ENCODE results near the gene C2orf68. TPM values are rescaled to one million over a fixed set of nuclear protein-coding genes. Genes with fewer than 3 reads are reported as not detected.

Gene C2orf68
- total and polyA plus RNA-seq, 2 of the 13 experiments (the other 11 are each of a cell fraction or from before 2014, with no cell fraction given): 47.1 to 77.4 TPM

- TF ChIP-seq, protein P1, sequence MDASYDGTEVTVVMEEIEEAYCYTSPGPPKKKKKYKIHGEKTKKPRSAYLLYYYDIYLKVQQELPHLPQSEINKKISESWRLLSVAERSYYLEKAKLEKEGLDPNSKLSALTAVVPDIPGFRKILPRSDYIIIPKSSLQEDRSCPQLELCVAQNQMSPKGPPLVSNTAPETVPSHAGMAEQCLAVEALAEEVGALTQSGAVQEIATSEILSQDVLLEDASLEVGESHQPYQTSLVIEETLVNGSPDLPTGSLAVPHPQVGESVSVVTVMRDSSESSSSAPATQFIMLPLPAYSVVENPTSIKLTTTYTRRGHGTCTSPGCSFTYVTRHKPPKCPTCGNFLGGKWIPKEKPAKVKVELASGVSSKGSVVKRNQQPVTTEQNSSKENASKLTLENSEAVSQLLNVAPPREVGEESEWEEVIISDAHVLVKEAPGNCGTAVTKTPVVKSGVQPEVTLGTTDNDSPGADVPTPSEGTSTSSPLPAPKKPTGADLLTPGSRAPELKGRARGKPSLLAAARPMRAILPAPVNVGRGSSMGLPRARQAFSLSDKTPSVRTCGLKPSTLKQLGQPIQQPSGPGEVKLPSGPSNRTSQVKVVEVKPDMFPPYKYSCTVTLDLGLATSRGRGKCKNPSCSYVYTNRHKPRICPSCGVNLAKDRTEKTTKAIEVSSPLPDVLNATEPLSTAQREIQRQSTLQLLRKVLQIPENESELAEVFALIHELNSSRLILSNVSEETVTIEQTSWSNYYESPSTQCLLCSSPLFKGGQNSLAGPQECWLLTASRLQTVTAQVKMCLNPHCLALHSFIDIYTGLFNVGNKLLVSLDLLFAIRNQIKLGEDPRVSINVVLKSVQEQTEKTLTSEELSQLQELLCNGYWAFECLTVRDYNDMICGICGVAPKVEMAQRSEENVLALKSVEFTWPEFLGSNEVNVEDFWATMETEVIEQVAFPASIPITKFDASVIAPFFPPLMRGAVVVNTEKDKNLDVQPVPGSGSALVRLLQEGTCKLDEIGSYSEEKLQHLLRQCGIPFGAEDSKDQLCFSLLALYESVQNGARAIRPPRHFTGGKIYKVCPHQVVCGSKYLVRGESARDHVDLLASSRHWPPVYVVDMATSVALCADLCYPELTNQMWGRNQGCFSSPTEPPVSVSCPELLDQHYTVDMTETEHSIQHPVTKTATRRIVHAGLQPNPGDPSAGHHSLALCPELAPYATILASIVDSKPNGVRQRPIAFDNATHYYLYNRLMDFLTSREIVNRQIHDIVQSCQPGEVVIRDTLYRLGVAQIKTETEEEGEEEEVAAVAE (CRISPR knock-in tag; IDR thresholded peaks at IDR 0.05; ENCODE audit: borderline replicate concordance): peak; percentile 84
- TF ChIP-seq ZNF343 (CRISPR knock-in tag; IDR thresholded peaks at IDR 0.05): peak; percentile 53; the same call in 1 of the 2 replicates
- TF ChIP-seq ZNF354B (CRISPR knock-in tag; IDR thresholded peaks at IDR 0.05): no peak; the same call in 1 of the 2 replicates
- peak; percentile 77 for TF ChIP-seq BORCS8-MEF2B (CRISPR knock-in tag; IDR thresholded peaks at IDR 0.05)
- TF ChIP-seq ZNF878 (CRISPR knock-in tag; IDR thresholded peaks at IDR 0.05): no peak
- TF ChIP-seq ZKSCAN1 (IDR thresholded peaks at IDR 0.05; ENCODE audit: low read length): no peak
- TF ChIP-seq, protein P2, sequence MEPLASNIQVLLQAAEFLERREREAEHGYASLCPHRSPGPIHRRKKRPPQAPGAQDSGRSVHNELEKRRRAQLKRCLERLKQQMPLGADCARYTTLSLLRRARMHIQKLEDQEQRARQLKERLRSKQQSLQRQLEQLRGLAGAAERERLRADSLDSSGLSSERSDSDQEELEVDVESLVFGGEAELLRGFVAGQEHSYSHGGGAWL (CRISPR knock-in tag; IDR thresholded peaks at IDR 0.05): 0 out of 2 replicates have a peak, but pooled peaks have one; percentile 36
- TF ChIP-seq HNRNPL (IDR thresholded peaks at IDR 0.05; ENCODE audit: low read depth, low read length): 0 out of 2 replicates have a peak, but pooled peaks have one; percentile 9
- TF ChIP-seq ZNF280D (CRISPR knock-in tag; IDR thresholded peaks at IDR 0.05): peak; percentile 62; the same call in 1 of the 2 replicates
- TF ChIP-seq EHMT2 (IDR thresholded peaks at IDR 0.05; ENCODE audit: borderline replicate concordance, low read depth, low read length): no peak
- peak; percentile 17; the same call in 1 of the 2 replicates for TF ChIP-seq SMAD1 (CRISPR knock-in tag; IDR thresholded peaks at IDR 0.05; ENCODE audit: borderline replicate concordance, low read depth)
- peak; percentile 57; the same call in 1 of the 2 replicates for TF ChIP-seq ZNF792 (CRISPR knock-in tag; IDR thresholded peaks at IDR 0.05)
- TF ChIP-seq YY1 (IDR thresholded peaks at IDR 0.05; ENCODE audit: insufficient read depth, insufficient replicate concordance, low read depth, low read length): peak; percentile 94
- 0 out of 2 replicates have a peak, but pooled peaks have one; percentile 66 for TF ChIP-seq KMT2B (CRISPR knock-in tag; IDR thresholded peaks at IDR 0.05)
- no peak for TF ChIP-seq ZFP36 (IDR thresholded peaks at IDR 0.05; ENCODE audit: borderline replicate concordance, low read depth, low read length, partially characterized antibody)
- TF ChIP-seq ZEB1 (IDR thresholded peaks at IDR 0.05; ENCODE audit: insufficient replicate concordance, low read depth): no peak
- TF ChIP-seq RAD21 (CRISPR knock-in tag; IDR thresholded peaks at IDR 0.05): no peak; the same call in 1 of the 2 replicates
- no peak for TF ChIP-seq GPN1 (CRISPR knock-in tag; IDR thresholded peaks at IDR 0.05; ENCODE audit: borderline replicate concordance)
- TF ChIP-seq, protein P3, sequence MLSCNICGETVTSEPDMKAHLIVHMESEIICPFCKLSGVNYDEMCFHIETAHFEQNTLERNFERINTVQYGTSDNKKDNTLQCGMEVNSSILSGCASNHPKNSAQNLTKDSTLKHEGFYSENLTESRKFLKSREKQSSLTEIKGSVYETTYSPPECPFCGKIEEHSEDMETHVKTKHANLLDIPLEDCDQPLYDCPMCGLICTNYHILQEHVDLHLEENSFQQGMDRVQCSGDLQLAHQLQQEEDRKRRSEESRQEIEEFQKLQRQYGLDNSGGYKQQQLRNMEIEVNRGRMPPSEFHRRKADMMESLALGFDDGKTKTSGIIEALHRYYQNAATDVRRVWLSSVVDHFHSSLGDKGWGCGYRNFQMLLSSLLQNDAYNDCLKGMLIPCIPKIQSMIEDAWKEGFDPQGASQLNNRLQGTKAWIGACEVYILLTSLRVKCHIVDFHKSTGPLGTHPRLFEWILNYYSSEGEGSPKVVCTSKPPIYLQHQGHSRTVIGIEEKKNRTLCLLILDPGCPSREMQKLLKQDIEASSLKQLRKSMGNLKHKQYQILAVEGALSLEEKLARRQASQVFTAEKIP (CRISPR knock-in tag; IDR thresholded peaks at IDR 0.05; ENCODE audit: borderline replicate concordance): no peak
Observed at GRCh38 chr2:85595301-85596025, 16.4 kb downstream of the C2orf68 start, which contains the start of gene RNF181 (continued).
